ENCODE data around the gene DEFB125. TPM values are rescaled to one million over a fixed set of nuclear protein-coding genes. Genes with fewer than 3 reads are reported as not detected.
A peak's percentile ranks its signal among the peaks of the same experiment; 100 is the strongest.

Gene DEFB125, protein sequence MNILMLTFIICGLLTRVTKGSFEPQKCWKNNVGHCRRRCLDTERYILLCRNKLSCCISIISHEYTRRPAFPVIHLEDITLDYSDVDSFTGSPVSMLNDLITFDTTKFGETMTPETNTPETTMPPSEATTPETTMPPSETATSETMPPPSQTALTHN
- total RNA-seq = not detected
- not detected for polyA plus RNA-seq
- long read RNA-seq, donor 1 = 0 reads
- long read RNA-seq, donor 2 = 0 reads
- long read RNA-seq, donor 3 = 0 reads

DNA sequence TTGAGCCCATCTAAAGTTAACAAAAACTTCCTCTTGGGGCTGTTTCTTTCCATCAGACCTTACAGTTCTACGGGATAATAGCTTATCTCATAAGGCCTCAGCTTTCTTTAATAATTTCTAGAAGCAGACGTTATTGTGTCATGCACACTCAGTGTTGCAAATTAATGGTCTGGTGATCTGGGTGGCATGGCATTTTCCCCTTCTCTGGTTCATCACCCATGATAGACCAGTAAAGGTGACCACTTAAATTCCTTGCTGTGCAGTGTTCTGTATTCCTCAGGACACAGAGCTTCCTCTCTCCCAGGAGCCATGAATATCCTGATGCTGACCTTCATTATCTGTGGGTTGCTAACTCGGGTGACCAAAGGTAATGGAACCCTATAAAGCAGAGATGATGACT, at the start of gene DEFB125:
TSS of gene DEFB125 (plus strand) at position 272 of the 400 bp plus-strand sequence. CDS start at position 310, 38 bp downstream.
- TF ChIP-seq, protein P1, sequence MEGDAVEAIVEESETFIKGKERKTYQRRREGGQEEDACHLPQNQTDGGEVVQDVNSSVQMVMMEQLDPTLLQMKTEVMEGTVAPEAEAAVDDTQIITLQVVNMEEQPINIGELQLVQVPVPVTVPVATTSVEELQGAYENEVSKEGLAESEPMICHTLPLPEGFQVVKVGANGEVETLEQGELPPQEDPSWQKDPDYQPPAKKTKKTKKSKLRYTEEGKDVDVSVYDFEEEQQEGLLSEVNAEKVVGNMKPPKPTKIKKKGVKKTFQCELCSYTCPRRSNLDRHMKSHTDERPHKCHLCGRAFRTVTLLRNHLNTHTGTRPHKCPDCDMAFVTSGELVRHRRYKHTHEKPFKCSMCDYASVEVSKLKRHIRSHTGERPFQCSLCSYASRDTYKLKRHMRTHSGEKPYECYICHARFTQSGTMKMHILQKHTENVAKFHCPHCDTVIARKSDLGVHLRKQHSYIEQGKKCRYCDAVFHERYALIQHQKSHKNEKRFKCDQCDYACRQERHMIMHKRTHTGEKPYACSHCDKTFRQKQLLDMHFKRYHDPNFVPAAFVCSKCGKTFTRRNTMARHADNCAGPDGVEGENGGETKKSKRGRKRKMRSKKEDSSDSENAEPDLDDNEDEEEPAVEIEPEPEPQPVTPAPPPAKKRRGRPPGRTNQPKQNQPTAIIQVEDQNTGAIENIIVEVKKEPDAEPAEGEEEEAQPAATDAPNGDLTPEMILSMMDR (IDR thresholded peaks at IDR 0.05) = no peak
- no peaks in the 10 kb centered on the region for H3K36me3 ChIP-seq
- H3K4me1 ChIP-seq = no peaks in the 10 kb centered on the region
- intact Hi-C loops (cut with DNase I) = no loop called here
- no peak within 1 kb of the TSS for H3K4me3 ChIP-seq
- ATAC-seq = no peak
- H3K27me3 ChIP-seq = peaks cover 0 to 24% (median 10%) of the 10 kb centered on the region in 7 donors
- WGBS, 2 donors = 65 to 67% methylated on average over 3 of the region's 3 CpGs
- no peak for DNase-seq
- H3K9me3 ChIP-seq = peaks cover 0 to 14% (median 0%) of the 10 kb centered on the region in 11 donors
- H3K27ac ChIP-seq = no peak within 1 kb of the TSS

DNA sequence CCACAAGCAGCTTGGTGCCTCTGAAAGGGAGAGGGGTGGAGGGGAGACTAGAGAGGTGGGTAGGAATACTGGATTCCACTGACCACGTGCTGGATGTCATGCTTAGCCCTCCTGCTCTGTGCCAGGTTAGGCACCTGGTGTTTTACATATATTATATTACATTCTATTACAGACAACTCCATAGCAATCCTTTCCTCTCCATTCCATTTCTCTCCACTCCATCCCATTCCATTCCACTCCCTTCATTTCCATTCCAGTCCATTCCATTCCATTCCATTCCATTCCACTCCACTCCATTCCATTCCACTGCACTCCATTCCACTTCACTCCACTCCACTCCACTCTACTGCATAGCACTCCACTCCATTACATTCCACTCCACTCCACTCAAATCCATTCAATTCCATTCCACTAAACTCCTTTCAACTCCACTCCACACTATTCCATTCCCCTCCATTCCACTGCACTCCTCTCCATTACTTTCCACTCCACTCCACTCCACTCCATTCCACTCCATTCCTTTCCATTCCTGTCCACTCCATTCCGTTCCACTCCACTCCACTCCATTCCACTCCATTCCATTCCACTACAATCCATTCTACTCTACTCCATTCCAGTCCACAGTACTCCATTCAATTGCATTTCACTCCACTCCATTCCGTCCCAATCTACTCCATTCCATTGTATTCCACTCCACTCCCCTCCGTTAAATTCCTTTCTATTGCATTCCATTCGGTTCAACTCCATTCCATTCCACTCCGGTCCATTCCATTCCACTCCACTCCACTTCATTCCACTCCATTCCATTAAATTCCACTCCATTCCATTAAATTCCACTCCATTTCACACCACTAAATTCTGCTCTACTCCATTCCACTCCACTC, 27.2 kb upstream of the DEFB125 start:
- no peak overlapping the region for H3K4me3 ChIP-seq
- H3K9me3 ChIP-seq = peaks cover 0 to 17% (median 0%) of the 10 kb centered on the region in 11 donors
- DNase-seq (no peak), ATAC-seq (no peak)
- H3K27ac ChIP-seq = no peak overlapping the region
- TF ChIP-seq, protein P1 (IDR thresholded peaks at IDR 0.05) = no peak
- WGBS, 2 donors = 46 to 59% methylated on average over 6 of the region's 6 CpGs
- H3K4me1 ChIP-seq = no peaks in the 10 kb centered on the region
- no peaks in the 10 kb centered on the region for H3K36me3 ChIP-seq
- intact Hi-C loops (cut with DNase I) = no loop called here
- H3K27me3 ChIP-seq = peaks cover 0 to 11% (median 0%) of the 10 kb centered on the region in 7 donors

DNA sequence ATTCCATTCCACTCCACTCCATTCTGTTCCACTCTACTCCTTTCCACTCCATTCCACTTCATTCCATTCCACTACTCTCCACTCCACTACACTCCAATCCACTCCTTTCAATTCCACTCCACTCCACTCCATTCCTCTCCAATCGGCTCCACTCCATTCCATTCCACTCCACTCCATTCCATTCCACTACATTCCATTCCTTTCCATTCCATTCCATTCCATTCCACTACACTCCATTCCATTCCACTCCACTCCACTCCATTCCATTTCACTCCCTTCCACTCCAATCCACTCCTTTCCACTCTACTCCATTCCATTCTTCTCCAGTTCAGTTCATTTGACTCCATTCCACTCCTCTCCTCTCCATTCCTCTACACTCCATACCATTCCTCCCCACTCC, 26.2 kb upstream of the DEFB125 start:
- H3K27ac ChIP-seq = no peak overlapping the region
- no peaks in the 10 kb centered on the region for H3K36me3 ChIP-seq
- intact Hi-C loops (cut with DNase I) = no loop called here
- TF ChIP-seq, protein P1 (IDR thresholded peaks at IDR 0.05) = no peak
- DNase-seq (no peak), ATAC-seq (peak in 1 of 8 donors; percentile 11)
- H3K4me1 ChIP-seq = no peaks in the 10 kb centered on the region
- no peak overlapping the region for H3K4me3 ChIP-seq
- WGBS, 2 donors = 95 to 100% methylated on average over 1 of the region's 1 CpG
- H3K9me3 ChIP-seq = peaks cover 0 to 19% (median 0%) of the 10 kb centered on the region in 11 donors
- H3K27me3 ChIP-seq = peaks cover 0 to 17% (median 0%) of the 10 kb centered on the region in 7 donors

DNA sequence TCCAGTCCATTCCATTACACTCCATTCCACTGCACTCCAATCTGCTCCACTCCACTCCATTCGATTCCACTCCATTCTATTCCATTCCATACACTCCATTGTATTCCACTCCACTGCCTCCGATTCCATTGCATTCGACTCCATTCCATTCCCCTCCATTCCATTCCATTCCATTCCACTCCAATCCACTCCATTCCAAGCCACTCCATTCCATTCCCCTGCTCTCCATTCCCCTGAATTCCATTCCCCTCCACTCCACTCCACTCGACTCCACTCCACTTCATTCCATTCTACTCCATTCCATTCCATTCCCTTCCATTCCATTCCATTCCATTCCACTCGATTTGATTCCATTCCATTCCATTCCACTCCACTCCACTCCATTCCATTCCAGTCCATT, 25.7 kb upstream of the DEFB125 start:
- no peak for DNase-seq
- Histone ChIP-seq H3K27ac (no peak overlapping the region), H3K9me3 (peaks cover 0 to 19% (median 0%) of the 10 kb centered on the region in 11 donors), H3K27me3 (peaks cover 0 to 22% (median 0%) of the 10 kb centered on the region in 7 donors), H3K4me3 (no peak overlapping the region), H3K4me1 (no peaks in the 10 kb centered on the region), H3K36me3 (no peaks in the 10 kb centered on the region)
- ATAC-seq = peak in 1 of 8 donors; percentile 17
- WGBS, 2 donors = 72 to 78% methylated on average over 5 of the region's 5 CpGs
- TF ChIP-seq, protein P1 (IDR thresholded peaks at IDR 0.05) = no peak
- intact Hi-C loops (cut with DNase I) = no loop called here

Data from heart right ventricle (tissue), 16 donors.